Endodermal cell (in vitro differentiated cells): ENCODE results near the gene SPACA7. TPM values are rescaled to one million over a fixed set of nuclear protein-coding genes. Genes with fewer than 3 reads are reported as not detected.

Source experiments
- DNase-seq: peaks from one replicate; pipeline ENCODE4 v3.0.0-alpha.2; 2017
- H3K27ac ChIP-seq: 2 replicates; pipeline ENCODE4 v1.5.1; 2013; ENCODE audit warnings: mild to moderate bottlenecking, low read depth, low read length, moderate library complexity
- H3K27me3 ChIP-seq: 2 replicates; pipeline ENCODE4 v1.6.1; 2013; ENCODE audit warnings: mild to moderate bottlenecking, low read length, moderate library complexity; ENCODE audit not compliant: insufficient read depth, control insufficient read depth, poor library complexity, severe bottlenecking
- H3K36me3 ChIP-seq: 2 replicates; pipeline ENCODE4 v1.7.0; 2013; ENCODE audit warnings: mild to moderate bottlenecking, low read length, moderate library complexity; ENCODE audit not compliant: control insufficient read depth, insufficient read depth
- H3K4me1 ChIP-seq: one replicate; pipeline ENCODE4 v1.7.0; 2013; ENCODE audit warnings: low read length; ENCODE audit not compliant: control insufficient read depth, insufficient read depth
- H3K4me3 ChIP-seq: 2 replicates; pipeline ENCODE4 v1.5.1; 2013; ENCODE audit warnings: mild to moderate bottlenecking, low read length, moderate library complexity
- H3K9ac ChIP-seq: 2 replicates; pipeline ENCODE4 v1.6.1; 2013; ENCODE audit warnings: mild to moderate bottlenecking, low read length, moderate library complexity; ENCODE audit not compliant: poor library complexity, severe bottlenecking; ENCODE audit errors: extremely low read depth
- H3K9me3 ChIP-seq: 2 replicates; pipeline ENCODE4 v1.6.1; 2013; ENCODE audit warnings: mild to moderate bottlenecking, low read length, moderate library complexity; ENCODE audit not compliant: control insufficient read depth
- H3K27ac Mint-ChIP-seq: 2 replicates; pipeline ENCODE4 v1.8.0; 2020; ENCODE audit warnings: mixed read lengths
- H3K27me3 Mint-ChIP-seq: 2 replicates; pipeline ENCODE4 v1.8.0; 2021; ENCODE audit warnings: mild to moderate bottlenecking, mixed read lengths; ENCODE audit not compliant: insufficient read depth
- H3K36me3 Mint-ChIP-seq: 2 replicates; pipeline ENCODE4 v1.8.0; 2020; ENCODE audit warnings: low read depth, mixed read lengths
- H3K4me1 Mint-ChIP-seq: 2 replicates; pipeline ENCODE4 v1.8.0; 2020; ENCODE audit warnings: mixed read lengths
- H3K4me3 Mint-ChIP-seq: 2 replicates; pipeline ENCODE4 v1.8.0; 2020; ENCODE audit warnings: mild to moderate bottlenecking, moderate library complexity, mixed read lengths
- H3K9me3 Mint-ChIP-seq: 2 replicates; pipeline ENCODE4 v1.8.0; 2020; ENCODE audit warnings: mild to moderate bottlenecking, mixed read lengths
- WGBS, 2 experiments: methylation state at CpG; one replicate each; pipeline versions ENCODE4 v1.1.5 to v1.1.7; 2013; ENCODE audit warnings: missing lambda C conversion rate in 2 of 2, mixed read lengths in 1 of 2; ENCODE audit not compliant: insufficient coverage in 1 of 2, insufficient read length in 1 of 2; 5-methylcytosine and 5-hydroxymethylcytosine counted together
- total RNA-seq, 2 donors: library from RNA; stranded (reverse); fragmentation: NEBNext Ultra II Directional in 1 of 2; extraction: Animal tissue kit (Norgen Biotek cat#: 25700) in 1 of 2; gene quantifications; 2 replicates in 1 of 2; 3 replicates in 1 of 2; pipeline ENCODE4 v1.2.1, GENCODE V29; 2021
- TF ChIP-seq, protein P1 (sequence below): fragments of 200-600 bp; sonication (generic); conservative IDR thresholded peaks from 2 replicates; pipeline ENCODE4 v1.5.0; 2021; ENCODE audit warnings: antibody characterized with exemption, mild to moderate bottlenecking

SPACA7 gene
- total RNA-seq, 2 donors from 2014 or later = not detected

DNA sequence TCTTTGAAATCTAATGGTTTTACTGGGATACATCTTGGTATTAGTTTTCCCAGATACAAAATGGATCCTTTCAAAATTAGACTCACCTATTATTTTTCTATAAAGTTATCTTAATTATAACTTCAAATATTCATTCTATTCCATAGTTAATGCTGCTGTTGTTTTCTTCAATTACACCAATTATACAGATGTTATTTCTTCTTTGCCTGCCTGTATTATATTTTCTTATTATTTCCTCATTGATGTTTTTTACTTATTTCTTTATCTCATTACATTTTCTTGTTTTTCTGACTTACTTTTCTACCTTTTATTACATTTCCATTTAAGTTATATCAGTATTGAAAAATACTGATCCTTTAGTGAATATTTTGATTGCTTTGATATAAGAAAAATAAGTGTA lies 40.9 kb downstream of the SPACA7 start:
- H3K27ac Mint-ChIP-seq = no peak overlapping the region
- H3K27ac ChIP-seq = no peak overlapping the region
- no peak overlapping the region for H3K4me3 ChIP-seq
- H3K27me3 ChIP-seq = no peaks in the 10 kb centered on the region
- H3K9ac ChIP-seq = no peak overlapping the region
- TF ChIP-seq, protein P1, sequence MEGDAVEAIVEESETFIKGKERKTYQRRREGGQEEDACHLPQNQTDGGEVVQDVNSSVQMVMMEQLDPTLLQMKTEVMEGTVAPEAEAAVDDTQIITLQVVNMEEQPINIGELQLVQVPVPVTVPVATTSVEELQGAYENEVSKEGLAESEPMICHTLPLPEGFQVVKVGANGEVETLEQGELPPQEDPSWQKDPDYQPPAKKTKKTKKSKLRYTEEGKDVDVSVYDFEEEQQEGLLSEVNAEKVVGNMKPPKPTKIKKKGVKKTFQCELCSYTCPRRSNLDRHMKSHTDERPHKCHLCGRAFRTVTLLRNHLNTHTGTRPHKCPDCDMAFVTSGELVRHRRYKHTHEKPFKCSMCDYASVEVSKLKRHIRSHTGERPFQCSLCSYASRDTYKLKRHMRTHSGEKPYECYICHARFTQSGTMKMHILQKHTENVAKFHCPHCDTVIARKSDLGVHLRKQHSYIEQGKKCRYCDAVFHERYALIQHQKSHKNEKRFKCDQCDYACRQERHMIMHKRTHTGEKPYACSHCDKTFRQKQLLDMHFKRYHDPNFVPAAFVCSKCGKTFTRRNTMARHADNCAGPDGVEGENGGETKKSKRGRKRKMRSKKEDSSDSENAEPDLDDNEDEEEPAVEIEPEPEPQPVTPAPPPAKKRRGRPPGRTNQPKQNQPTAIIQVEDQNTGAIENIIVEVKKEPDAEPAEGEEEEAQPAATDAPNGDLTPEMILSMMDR = no peak
- no peaks in the 10 kb centered on the region for H3K4me1 ChIP-seq
- DNase-seq = no peak
- no peaks in the 10 kb centered on the region for H3K4me1 Mint-ChIP-seq
- H3K4me3 Mint-ChIP-seq = no peak overlapping the region
- H3K36me3 Mint-ChIP-seq = no peaks in the 10 kb centered on the region
- H3K27me3 Mint-ChIP-seq = peaks cover 8% of the 10 kb centered on the region
- no peaks in the 10 kb centered on the region for H3K36me3 ChIP-seq
- H3K9me3 Mint-ChIP-seq = peaks cover 83% of the 10 kb centered on the region
- peaks cover 34% of the 10 kb centered on the region for H3K9me3 ChIP-seq

DNA sequence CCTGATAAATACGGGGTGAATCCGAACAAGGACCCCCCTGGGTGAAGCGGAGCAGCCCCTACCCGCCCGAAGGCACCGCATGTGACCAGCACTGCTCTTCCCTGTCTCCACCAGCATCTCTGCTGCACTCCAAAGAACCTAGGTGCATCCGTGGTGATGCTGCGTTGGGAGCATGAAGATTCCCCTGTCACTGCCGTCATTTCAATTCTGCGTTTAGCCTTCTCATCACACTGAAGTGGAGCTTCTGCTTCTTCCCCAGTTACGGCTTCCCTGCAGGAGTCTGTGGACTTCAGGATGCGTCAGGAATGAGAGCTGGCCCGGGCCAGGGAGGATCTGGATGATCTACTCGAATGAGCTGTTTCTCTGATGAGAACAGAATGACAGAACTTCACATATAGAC lies 47.9 kb downstream of the SPACA7 start:
- Histone ChIP-seq H3K4me3 (no peak overlapping the region), H3K27ac (no peak overlapping the region), H3K9me3 (peaks cover 34% of the 10 kb centered on the region), H3K9ac (no peak overlapping the region), H3K36me3 (no peaks in the 10 kb centered on the region), H3K4me1 (no peaks in the 10 kb centered on the region), H3K27me3 (no peaks in the 10 kb centered on the region)
- 81 to 84% methylated on average over 10 to 14 of the region's 14 CpGs for WGBS, 2 experiments
- TF ChIP-seq, protein P1 = no peak
- peaks cover 76% of the 10 kb centered on the region for H3K9me3 Mint-ChIP-seq
- no peak overlapping the region for H3K4me3 Mint-ChIP-seq
- no peak overlapping the region for H3K27ac Mint-ChIP-seq
- peaks cover 22% of the 10 kb centered on the region for H3K27me3 Mint-ChIP-seq
- no peak for DNase-seq
- H3K36me3 Mint-ChIP-seq = peaks cover 2% of the 10 kb centered on the region
- no peaks in the 10 kb centered on the region for H3K4me1 Mint-ChIP-seq

DNA sequence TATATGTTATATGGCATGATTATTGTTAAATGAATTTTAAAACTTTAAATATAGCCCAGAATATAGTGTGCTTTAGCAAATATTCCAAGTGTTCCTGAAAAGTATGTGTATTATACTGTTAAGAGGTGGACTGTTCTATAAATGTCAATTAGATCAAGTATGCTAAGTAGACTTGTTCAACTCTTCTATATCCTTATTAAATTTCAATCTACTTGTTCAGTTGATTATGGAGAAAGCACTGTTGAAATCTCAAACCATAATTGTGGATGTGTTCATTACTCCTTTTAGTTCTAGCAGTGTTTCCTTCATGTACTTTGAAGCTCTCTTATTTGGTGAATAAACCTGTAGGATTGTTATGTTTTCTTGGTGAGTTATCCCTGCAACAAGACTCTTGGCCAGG lies 52.5 kb downstream of the SPACA7 start:
- TF ChIP-seq, protein P1 = no peak
- Mint-ChIP-seq H3K4me3 (no peak overlapping the region), H3K4me1 (no peaks in the 10 kb centered on the region), H3K9me3 (peaks cover 56% of the 10 kb centered on the region), H3K27me3 (peaks cover 16% of the 10 kb centered on the region), H3K36me3 (no peaks in the 10 kb centered on the region), H3K27ac (no peak overlapping the region)
- DNase-seq = no peak
- H3K27ac ChIP-seq = no peak overlapping the region
- H3K36me3 ChIP-seq = no peaks in the 10 kb centered on the region
- H3K9me3 ChIP-seq = peaks cover 32% of the 10 kb centered on the region
- H3K9ac ChIP-seq = no peak overlapping the region
- no peaks in the 10 kb centered on the region for H3K4me1 ChIP-seq
- H3K4me3 ChIP-seq = no peak overlapping the region
- no peaks in the 10 kb centered on the region for H3K27me3 ChIP-seq
